GM12892 (cell line): Measurements from ENCODE around the gene GALNT13.

Source experiments
- POLR2A ChIP-seq: IDR thresholded peaks from 2 replicates; pipeline ENCODE4 v1.6.1; 2011; ENCODE audit warnings: low read depth, low read length, control low read depth
- POLR2AphosphoS5 ChIP-seq: IDR thresholded peaks from 2 replicates; pipeline ENCODE4 v1.6.1; 2011; ENCODE audit warnings: low read depth, low read length, control low read depth
- TAF1 ChIP-seq: IDR thresholded peaks from 2 replicates; pipeline ENCODE4 v1.6.1; 2011; ENCODE audit warnings: low read depth, mild to moderate bottlenecking, control low read depth, low read length, borderline replicate concordance

DNA sequence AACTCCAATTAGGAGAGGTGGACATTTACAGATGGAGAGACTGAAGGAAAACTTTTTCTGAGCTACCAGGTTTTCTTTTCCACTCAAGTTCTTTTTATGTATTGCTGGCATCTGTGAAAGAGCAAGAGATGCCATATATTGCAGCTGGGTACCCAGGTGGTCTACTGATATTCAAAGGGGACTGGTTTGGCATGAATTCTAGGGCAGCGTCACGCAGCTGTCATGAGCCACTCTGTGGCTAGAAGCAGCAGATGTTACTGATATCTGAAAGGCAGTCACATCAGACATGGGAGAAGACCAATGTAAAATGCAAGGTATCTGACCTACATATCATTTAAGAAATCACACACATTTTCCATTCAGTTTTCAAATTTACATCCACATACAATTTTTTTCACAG is 408.8 kb downstream of the GALNT13 start:
- no peak for TF ChIP-seq POLR2A
- no peak for TF ChIP-seq TAF1
- TF ChIP-seq POLR2AphosphoS5: no peak
